ENCODE measurements around the gene LURAP1L.

LURAP1L gene, protein sequence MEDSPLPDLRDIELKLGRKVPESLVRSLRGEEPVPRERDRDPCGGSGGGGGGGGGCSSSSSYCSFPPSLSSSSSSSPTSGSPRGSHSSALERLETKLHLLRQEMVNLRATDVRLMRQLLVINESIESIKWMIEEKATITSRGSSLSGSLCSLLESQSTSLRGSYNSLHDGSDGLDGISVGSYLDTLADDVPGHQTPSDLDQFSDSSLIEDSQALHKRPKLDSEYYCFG

GRCh38 chr9:12774861-12775678 is at the start of gene LURAP1L:
Gene LURAP1L, plus strand, starts transcription at chr9:12775020. Its CDS starts 696 bp downstream, at chr9:12775716.
- in situ Hi-C loops (cut with MboI; ENCODE audit: low sequenced_read_pairs) = no loop called here

DNA sequence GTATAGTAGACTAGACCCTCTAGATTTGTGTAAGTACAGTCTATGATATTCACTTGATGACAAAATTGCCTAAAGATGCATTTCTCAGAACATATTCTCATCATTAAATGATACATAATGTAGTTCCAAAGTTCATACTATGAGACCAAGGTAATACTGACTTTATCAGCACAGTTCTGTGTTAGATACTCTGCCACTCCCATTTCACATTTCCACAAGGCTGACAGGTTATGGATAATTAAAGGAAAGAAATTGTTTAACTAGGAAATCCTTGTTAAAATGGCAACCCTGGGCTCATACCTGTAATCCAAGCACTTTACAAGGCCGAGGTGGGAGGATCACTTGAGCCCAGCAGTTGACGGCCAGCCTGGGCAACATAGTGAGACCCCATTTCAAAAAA is 48.0 kb upstream of the LURAP1L start:
- in situ Hi-C loops (cut with MboI; ENCODE audit: low sequenced_read_pairs) = no loop called here

- in situ Hi-C loops (cut with MboI; ENCODE audit: low sequenced_read_pairs) = no loop called here
Measured at GRCh38 chr9:12730198-12730597, 44.6 kb upstream of the LURAP1L start.

- in situ Hi-C loops (cut with MboI; ENCODE audit: low sequenced_read_pairs) = no loop called here
Measured at GRCh38 chr9:12730927-12731326, 43.9 kb upstream of the LURAP1L start.

- in situ Hi-C loops (cut with MboI; ENCODE audit: low sequenced_read_pairs) = no loop called here
Measured at GRCh38 chr9:12732971-12733370, 41.8 kb upstream of the LURAP1L start.

DNA sequence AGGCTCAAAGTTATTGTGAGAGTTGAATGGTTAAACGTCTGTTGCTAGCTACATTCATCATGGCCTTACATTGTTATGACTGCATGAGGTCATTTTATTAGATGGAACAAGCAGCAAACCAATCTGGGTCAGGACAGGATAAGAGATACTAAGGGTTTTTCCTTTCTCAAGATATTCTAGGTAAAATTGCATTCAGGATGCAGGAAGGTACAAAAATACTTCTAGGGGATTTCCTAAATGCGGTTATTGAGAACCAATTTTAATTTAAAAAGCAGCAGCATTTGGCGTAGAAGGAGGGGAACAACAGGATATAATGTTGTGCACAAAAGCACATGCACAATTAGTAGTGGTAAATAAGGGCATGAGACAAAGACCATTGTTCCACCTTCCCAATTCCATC is 39.2 kb upstream of the LURAP1L start:
- in situ Hi-C loops (cut with MboI; ENCODE audit: low sequenced_read_pairs) = no loop called here

DNA sequence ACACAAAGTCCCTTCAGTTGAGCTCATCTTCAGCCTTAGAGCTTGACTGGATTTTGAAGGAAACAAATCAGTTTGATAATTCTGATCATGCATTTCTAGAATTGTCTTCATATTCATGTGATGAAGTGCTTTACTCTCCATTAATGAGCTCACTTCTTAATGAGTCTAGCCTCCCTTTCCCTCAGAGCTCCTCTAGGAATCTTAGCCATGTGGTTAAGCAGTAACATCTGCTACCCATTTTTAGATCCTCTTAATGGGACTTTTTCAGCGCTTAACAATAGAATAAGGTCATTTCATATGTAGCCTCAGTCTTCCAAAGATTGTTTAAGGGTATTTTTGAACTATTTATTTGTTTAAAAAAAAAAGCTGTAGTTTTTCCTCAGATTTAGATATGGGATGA is 36.9 kb upstream of the LURAP1L start:
- in situ Hi-C loops (cut with MboI; ENCODE audit: low sequenced_read_pairs) = no loop called here

DNA sequence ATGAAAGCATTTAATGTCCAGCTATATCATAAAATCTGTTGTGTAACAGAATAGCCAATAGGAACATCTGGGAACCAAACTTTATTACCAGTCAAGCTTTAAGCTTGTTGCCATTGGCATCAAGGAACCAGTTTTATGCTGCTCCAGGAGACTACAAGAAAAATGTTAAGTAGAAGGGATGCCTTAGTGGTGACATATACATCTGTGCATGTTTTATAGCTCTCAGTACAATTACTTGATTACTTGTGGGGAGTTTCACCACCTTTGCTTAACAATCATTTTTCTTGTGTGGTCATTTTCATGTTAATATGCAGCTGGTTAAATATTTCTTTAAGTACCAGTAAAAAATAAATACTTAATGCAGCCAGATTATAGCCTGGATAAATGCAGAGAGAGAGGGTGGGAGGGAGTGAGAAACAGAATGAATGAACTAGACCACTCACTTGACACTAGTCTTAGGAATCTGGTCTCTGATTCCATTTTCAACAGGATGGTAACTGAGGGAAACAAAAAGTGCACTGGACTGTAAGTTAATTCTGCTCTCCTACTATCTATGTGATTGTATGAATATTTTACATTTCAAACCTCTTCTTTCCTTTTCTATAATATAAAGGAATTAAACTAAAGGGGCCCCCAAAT is 35.7 kb upstream of the LURAP1L start:
- in situ Hi-C loops (cut with MboI; ENCODE audit: low sequenced_read_pairs) = no loop called here

DNA sequence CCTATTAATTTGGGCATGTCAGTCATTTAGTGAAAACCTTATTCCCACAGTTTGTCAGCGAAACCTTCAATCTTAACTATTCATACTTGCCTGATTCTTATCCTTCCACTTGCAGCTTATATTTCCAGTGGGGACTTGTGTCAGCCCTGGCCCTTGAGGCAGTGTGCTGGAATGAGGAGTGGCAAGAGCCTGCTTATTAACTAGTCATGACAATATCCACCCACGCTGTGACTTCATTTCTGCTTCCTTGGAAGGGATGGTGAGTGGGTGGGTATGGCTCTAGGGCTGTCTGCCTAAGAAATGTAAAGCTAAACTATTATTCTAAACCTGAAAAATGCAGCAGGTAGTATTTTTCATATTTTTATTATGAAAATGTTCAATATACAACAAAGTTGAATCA is 34.0 kb upstream of the LURAP1L start:
- in situ Hi-C loops (cut with MboI; ENCODE audit: low sequenced_read_pairs) = no loop called here

DNA sequence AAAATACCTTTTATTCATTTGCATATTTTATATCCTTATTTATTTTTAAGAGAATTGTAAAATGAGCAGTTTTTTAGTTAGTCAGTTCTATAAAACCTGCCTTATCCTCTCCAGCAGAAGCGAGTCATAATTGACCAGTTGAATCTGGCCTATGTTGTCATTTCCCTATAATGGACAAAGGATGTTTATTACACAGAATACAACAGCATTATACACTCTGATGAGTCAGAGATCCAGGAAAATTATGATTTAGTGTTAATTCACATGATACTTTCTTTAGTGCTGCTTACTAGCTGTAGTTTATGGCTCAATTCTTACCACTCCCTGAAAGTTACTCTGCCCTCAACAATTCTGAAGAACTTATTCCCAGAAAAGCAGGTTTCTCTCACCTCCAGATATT is 26.8 kb upstream of the LURAP1L start:
- in situ Hi-C loops (cut with MboI; ENCODE audit: low sequenced_read_pairs) = no loop called here

DNA sequence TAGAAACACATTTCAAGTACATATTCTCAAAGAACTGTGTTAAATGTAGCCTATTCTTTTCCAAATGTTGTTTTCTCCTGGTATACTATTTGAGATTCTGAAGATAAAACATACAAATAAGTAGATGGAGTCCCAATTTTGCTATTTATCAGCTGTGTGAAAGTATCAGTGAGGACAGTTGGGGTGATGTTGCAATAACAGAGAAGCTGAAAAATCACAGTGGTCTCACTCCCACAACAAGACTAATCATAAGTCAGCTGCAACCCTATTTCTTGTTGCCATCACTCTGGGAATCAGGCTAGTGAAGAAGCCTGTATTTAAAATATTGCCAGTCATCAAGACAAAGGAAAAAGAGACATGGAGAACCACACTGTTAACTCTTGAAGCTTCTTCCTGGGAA is 25.9 kb upstream of the LURAP1L start:
- in situ Hi-C loops (cut with MboI; ENCODE audit: low sequenced_read_pairs) = no loop called here

- in situ Hi-C loops (cut with MboI; ENCODE audit: low sequenced_read_pairs) = no loop called here
Measured at GRCh38 chr9:12753931-12754330, 20.9 kb upstream of the LURAP1L start.

GRCh38 chr9:12759761-12760160 is 15.1 kb upstream of the LURAP1L start:
- in situ Hi-C loops (cut with MboI; ENCODE audit: low sequenced_read_pairs) = no loop called here

DNA sequence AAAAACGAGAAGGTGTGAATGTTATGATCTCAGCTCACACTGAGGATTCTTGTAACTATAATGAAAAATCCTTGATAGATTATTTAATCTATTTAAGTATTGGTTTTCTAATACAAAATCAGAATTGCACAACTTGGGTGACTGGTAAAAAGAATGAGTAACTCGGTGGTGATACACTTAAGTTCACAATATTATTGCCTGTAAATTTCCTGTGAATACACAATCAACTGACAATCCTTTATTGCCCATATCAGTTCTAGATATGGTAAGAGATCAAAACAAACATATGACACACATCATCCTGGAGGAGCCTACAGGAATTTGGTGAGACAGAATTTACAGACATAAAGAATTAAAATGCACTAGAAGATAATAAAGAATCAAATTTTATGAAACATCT is 14.1 kb upstream of the LURAP1L start:
- in situ Hi-C loops (cut with MboI; ENCODE audit: low sequenced_read_pairs) = no loop called here

GRCh38 chr9:12764150-12764549 is 10.7 kb upstream of the LURAP1L start:
- in situ Hi-C loops (cut with MboI; ENCODE audit: low sequenced_read_pairs) = no loop called here

- in situ Hi-C loops (cut with MboI; ENCODE audit: low sequenced_read_pairs) = no loop called here
Measured at GRCh38 chr9:12765088-12765798, 9.6 kb upstream of the LURAP1L start.

- in situ Hi-C loops (cut with MboI; ENCODE audit: low sequenced_read_pairs) = no loop called here
Measured at GRCh38 chr9:12766357-12766756, 8.5 kb upstream of the LURAP1L start.

DNA sequence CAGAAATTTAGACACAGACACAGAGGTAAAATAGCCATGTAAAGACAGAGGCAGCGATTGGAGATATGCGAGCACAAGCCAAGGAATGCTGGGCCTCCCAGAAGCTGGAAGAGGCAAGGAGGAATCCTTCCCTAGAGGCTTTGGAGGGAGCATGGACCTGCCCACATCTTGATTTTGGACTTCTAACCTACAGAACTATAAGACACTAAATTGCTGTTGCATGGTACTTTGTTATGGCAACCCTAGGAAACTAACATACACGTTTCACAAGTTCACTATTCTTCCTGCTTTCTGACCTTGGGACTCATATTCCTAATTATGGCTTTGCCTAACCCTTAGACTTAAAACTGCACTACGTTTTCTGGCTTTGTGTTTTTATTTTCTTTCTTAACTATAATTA is 4.6 kb upstream of the LURAP1L start:
- in situ Hi-C loops (cut with MboI; ENCODE audit: low sequenced_read_pairs) = no loop called here

DNA sequence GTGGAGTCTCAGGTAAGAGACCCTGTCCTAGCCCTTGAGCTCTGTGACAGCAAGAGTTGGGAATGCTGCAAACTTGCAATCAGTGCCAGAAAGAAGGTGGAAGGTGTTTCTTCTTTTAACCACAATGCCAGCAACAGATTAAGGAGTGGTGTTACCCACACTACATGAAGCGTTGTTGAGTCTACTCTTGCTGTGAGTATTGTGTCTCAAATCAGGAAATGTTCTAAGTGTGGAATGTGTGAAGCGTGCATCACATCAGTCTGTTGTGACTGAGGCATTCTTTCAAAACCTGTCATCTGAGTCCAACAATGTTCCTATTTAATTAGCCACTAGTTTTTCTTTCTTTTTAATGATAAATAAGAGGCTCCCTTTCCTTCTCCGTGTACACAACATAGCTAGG is 2.9 kb upstream of the LURAP1L start:
- in situ Hi-C loops (cut with MboI; ENCODE audit: low sequenced_read_pairs) = no loop called here

- in situ Hi-C loops (cut with MboI; ENCODE audit: low sequenced_read_pairs) = no loop called here
Measured at GRCh38 chr9:12773562-12773961, 1.3 kb upstream of the LURAP1L start.
